A549 treated with DMSO at 1 μM for 4 hours (cell line): ENCODE measurements around the gene SPTY2D1. TPM values are rescaled to one million over a fixed set of nuclear protein-coding genes. Genes with fewer than 3 reads are reported as not detected.

Experiments used
- total RNA-seq: library from RNA; stranded (reverse); fragments of 200-300 nt; extraction: Qiagen RNA extraction; gene quantifications from 5 replicates; pipeline ENCODE4 v1.2.3, GENCODE V29; 2022; ENCODE audit warnings: low read depth

Gene SPTY2D1, protein sequence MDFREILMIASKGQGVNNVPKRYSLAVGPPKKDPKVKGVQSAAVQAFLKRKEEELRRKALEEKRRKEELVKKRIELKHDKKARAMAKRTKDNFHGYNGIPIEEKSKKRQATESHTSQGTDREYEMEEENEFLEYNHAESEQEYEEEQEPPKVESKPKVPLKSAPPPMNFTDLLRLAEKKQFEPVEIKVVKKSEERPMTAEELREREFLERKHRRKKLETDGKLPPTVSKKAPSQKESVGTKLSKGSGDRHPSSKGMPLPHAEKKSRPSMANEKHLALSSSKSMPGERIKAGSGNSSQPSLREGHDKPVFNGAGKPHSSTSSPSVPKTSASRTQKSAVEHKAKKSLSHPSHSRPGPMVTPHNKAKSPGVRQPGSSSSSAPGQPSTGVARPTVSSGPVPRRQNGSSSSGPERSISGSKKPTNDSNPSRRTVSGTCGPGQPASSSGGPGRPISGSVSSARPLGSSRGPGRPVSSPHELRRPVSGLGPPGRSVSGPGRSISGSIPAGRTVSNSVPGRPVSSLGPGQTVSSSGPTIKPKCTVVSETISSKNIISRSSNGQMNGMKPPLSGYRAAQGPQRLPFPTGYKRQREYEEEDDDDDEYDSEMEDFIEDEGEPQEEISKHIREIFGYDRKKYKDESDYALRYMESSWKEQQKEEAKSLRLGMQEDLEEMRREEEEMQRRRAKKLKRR
- 17.9 to 24.4 TPM (median 22.8 TPM) in 5 replicates for total RNA-seq

DNA sequence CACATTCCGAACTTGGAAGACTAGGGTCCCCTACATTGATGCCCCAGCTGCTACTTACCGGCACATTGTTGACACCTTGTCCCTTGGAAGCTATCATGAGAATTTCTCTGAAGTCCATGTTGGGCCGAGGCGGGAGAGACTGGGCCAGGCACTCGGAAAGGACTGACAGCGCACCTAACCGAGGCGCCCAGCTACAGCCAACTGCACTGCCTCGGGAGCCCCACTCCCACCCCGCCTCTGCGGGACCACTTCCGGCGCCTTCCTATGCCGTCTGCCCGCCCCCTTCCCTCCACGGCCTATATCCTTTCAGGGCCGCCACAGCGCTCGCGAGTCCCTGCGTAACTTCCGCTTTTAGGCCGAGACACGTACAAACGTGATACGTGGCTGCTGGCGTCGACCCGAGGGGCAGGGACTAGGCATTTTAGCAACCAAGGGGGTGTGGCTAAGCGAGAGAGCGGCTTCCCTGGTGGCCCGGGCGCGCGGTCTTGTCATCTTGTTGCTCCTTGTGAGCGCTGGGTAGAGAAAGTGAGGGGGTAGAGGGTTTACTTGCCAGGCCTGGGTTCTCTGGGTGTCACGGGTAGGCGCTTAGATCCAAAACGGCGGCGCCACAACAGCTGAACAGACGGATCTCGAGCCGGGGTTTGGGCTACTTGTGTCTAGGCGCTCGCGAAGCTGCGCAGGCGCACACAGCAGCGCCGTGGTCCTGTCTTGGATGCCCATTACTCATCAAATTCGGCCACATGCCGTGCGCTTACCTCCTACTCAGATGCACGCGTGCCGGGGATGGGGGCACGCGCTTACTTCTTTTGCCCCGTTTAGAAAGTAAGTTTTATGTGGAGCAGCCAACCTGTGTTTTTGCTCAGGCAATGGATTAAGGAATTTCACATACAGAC, at the start of gene SPTY2D1:
Gene SPTY2D1 (minus strand): TSS at position 203 of the 893 bp plus-strand sequence. CDS start 85 bp downstream, at position 118.

DNA sequence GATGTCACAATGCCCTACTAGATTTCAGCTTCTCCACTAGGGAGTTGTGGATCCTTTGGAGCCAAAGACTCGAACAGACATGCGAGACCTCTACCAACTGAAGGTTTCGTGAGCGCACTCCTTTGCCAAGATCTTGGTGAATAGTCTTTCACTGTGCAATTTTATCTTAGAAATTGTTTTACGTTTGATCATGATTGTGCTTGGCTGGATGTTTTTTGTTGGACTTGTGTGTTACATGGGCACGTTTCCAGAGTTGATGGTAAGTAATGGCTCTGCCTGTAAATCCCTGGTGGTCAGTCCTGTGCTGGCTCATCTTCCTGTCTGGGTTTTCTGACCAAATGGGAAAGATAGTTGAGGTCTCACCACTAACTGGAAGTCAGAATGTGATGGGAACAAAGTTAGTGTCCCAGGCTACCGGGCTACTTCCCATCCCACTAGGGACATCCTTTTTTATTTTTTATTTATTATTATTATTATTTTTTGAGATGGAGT, 34.4 kb downstream of the SPTY2D1 start, which contains the start of gene MISFA:
Gene MISFA (plus strand): TSS at position 51 of the 492 bp plus-strand sequence. CDS start 140 bp downstream, at position 191.

DNA sequence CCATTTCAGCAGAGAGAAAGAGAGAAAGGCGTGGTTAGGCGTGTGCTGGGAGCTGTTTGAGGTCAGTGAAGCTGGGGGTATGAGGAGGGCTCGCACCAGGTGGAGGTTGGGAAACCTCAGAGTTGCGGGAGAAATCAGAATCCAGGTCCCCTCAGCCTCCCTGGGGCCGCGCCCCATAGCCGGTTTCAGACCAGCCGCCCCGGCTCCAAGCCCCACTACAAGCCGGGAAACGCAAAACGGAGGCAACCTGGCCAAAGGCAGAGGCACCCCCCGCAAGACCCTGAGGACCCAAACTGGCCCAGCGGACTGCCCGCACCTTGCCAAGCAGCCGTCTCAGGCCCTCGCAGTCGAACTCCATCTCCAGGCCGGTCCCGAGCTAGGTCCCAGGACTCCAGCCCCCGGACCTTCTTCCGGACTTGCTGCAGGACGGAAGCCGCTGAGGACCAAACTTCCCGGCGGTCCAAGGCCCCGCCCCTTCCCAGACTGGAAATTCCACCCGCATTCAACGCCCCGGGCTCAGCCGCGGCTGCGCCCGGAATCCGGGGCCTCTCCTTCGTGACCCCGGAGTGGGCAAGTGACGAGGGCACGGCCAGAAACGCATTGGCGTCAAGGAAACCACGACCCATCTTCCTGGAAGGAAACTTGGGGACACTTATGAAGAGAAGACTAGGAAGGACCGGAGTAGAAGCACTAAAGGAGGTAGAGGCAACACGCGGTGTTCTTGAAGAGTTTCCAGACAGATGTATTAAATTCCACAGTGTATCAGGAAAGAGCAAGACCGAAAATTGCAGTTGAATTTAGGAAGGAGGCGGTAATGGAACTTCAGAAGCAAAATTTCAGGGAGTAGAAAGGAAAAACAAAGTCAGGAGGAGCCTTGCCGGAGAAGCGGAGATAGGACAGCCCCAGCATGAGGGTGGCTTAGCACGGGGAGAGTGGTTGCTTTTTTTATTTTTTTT, 45.6 kb downstream of the SPTY2D1 start, which contains the start of gene UEVLD:
Gene UEVLD (minus strand): TSS at position 438 of the 956 bp plus-strand sequence. CDS start 80 bp downstream, at position 358.

Other genes starting within 250 kb of the SPTY2D1 start
- gene LDHA, start 239.8 kb downstream of the SPTY2D1 start, total RNA-seq, result 2,181 to 3,051 TPM (median 2,653 TPM) in 5 replicates
- gene LDHC, start 222.0 kb downstream of the SPTY2D1 start, total RNA-seq, result 0.26 TPM in 2 of 5 replicates, not detected in the others
- not detected in 5 replicates for gene LDHAL6A, start 178.5 kb downstream of the SPTY2D1 start, total RNA-seq
- gene TSG101, start 107.4 kb downstream of the SPTY2D1 start, total RNA-seq, result 95.6 to 115 TPM (median 107 TPM) in 5 replicates
- gene UEVLD, start 45.6 kb downstream of the SPTY2D1 start, total RNA-seq, result 18.5 to 25.6 TPM (median 23.5 TPM) in 5 replicates
- 1.9 to 2.7 TPM (median 2.3 TPM) in 5 replicates for gene MISFA, start 34.6 kb downstream of the SPTY2D1 start, total RNA-seq
- 0.40 to 0.47 TPM (median 0.40 TPM) in 5 replicates for gene TMEM86A, start 64.4 kb upstream of the SPTY2D1 start, total RNA-seq
- not detected in 5 replicates for gene IGSF22, start 91.8 kb upstream of the SPTY2D1 start, total RNA-seq
- not detected in 5 replicates for gene PTPN5, start 157.5 kb upstream of the SPTY2D1 start, total RNA-seq